ENCODE data around the gene FASLG. TPM values are rescaled to one million over a fixed set of nuclear protein-coding genes. Genes with fewer than 3 reads are reported as not detected.

FASLG gene
- total RNA-seq, 1 donor from 2014 or later: 1.3 TPM

- Histone ChIP-seq H3K9me3 (no peaks in the 10 kb centered on the region), H3K4me1 (no peaks in the 10 kb centered on the region), H3K27me3 (no peaks in the 10 kb centered on the region), H3K27ac (no peak overlapping the region), H3K4me3 (no peak overlapping the region), H3K36me3 (no peaks in the 10 kb centered on the region)
- intact Hi-C loops (cut with DNase I): no loop called here
- TF ChIP-seq CTCF (IDR thresholded peaks at IDR 0.05): no peak
- ATAC-seq: no peak
- DNase-seq: no peak
Observed at GRCh38 chr1:172647110-172647564, 11.8 kb upstream of the FASLG start.

DNA sequence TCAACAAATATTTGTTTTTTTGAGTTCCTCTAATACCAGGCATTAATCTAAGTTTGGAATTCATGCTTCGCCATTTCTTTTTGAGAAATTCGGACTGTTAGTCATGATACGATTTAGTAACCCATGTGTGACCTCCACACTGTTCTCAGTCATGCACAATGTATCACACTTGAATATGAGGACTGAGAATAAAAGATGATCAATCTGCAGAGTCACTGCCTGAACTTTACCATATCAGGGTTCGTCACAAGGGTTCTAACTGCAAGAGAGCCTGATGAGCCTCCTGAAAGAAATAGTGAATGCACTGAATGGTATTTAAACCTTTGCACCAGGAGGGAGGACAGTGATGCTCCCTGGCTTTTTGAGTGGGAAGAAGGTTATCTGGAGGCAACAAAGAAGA lies 10.9 kb upstream of the FASLG start:
- intact Hi-C loops (cut with DNase I): no loop called here
- DNase-seq: no peak

DNA sequence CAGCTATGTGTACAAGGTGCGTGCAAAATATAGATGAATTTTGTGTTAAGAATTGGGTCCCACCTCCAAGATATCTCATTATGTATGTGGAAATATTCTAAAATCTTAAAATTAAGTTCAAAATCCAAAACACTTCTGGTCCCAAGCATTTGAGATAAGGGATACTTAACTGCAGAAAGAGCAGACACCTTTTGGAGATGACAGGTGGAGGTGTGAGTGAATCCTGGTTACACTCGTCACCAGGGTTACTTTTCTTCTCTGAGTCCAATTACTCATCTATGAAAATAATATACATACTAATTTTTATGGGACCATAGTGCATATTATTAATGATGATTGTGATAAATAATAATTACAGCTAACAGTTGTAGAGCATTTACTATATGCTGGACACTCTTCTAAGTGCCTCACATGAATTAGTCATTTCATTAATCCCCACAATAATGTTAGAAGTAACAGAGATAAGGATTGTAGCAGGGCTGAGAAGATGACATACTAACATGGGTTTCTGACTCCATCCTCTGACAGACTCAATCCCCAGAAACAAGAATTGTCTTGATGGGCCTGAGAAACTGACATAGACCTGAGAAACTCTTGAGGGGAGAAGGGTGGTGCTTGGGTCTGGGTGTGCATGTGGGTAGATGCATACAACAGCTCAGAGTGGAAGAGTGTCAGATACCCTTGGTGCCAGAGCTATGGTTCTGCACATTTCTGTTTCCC lies 8.3 kb upstream of the FASLG start:
- no peaks in the 10 kb centered on the region for H3K36me3 ChIP-seq
- ATAC-seq (no peak), DNase-seq (no peak)
- no peaks in the 10 kb centered on the region for H3K9me3 ChIP-seq
- no peak overlapping the region for H3K27ac ChIP-seq
- TF ChIP-seq CTCF (IDR thresholded peaks at IDR 0.05): no peak
- H3K27me3 ChIP-seq: no peaks in the 10 kb centered on the region
- no peaks in the 10 kb centered on the region for H3K4me1 ChIP-seq
- intact Hi-C loops (cut with DNase I): no loop called here
- H3K4me3 ChIP-seq: no peak overlapping the region

More for the DNA sequence above, 10.9 kb upstream of the FASLG start:
- H3K27me3 ChIP-seq: no peaks in the 10 kb centered on the region
- H3K27ac ChIP-seq: no peak overlapping the region
- H3K4me3 ChIP-seq: no peak overlapping the region
- no peak for ATAC-seq
- no peaks in the 10 kb centered on the region for H3K9me3 ChIP-seq
- no peaks in the 10 kb centered on the region for H3K36me3 ChIP-seq
- no peak for TF ChIP-seq CTCF (IDR thresholded peaks at IDR 0.05)
- H3K4me1 ChIP-seq: no peaks in the 10 kb centered on the region

DNA sequence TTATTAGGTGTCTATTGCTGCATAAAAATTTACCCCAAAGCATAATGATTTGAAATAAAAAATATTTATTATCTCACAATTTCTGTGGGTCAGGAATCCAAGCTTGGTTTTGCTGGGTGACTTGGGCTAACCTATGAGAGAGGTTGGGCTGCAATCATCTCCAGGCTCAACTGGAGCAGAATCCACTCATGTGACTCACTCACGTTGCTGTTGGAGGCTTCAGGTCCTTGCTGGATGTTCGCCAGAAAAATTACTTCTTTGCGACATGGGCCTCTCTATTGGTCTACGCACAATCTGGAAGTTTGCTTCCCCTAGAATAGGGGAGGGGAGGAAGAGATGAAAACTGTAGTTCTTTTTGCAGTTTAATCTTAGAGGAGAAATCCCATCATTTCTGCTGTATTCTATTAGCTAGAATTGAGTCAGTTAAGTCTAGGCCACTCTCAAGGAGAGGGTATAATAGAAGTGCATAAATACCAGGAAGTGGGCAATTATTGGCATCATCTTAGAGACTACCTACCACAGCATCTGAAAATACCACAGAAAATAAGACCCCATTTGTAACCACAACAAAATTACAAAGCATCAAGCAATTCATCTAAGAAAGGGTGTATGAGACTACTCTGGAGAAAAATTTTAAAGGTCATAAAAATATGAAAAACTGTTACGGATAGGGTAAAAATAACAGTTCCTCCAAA lies 5.7 kb upstream of the FASLG start:
- DNase-seq (no peak), ATAC-seq (no peak)
- H3K4me1 ChIP-seq: no peaks in the 10 kb centered on the region
- intact Hi-C loops (cut with DNase I): no loop called here
- no peak overlapping the region for H3K27ac ChIP-seq
- TF ChIP-seq CTCF (IDR thresholded peaks at IDR 0.05): no peak
- H3K9me3 ChIP-seq: no peaks in the 10 kb centered on the region
- H3K27me3 ChIP-seq: no peaks in the 10 kb centered on the region
- H3K36me3 ChIP-seq: no peaks in the 10 kb centered on the region
- H3K4me3 ChIP-seq: no peak overlapping the region

- ATAC-seq: no peak
- intact Hi-C loops (cut with DNase I): no loop called here
- DNase-seq: no peak
- no peak overlapping the region for H3K27ac ChIP-seq
- no peaks in the 10 kb centered on the region for H3K4me1 ChIP-seq
- H3K9me3 ChIP-seq: no peaks in the 10 kb centered on the region
- no peak for TF ChIP-seq CTCF (IDR thresholded peaks at IDR 0.05)
- no peak overlapping the region for H3K4me3 ChIP-seq
- H3K36me3 ChIP-seq: no peaks in the 10 kb centered on the region
- H3K27me3 ChIP-seq: no peaks in the 10 kb centered on the region
Observed at GRCh38 chr1:172654535-172654934, 4.4 kb upstream of the FASLG start.

All from upper lobe of right lung (tissue), 1 donor.